Liver (tissue), 9 donors: Measurements from ENCODE around the gene WDR77. TPM values are rescaled to one million over a fixed set of nuclear protein-coding genes. Genes with fewer than 3 reads are reported as not detected.

Experiments used
- DNase-seq: peaks from one replicate; pipeline ENCODE4 v3.0.0-alpha.2; 2017; ENCODE audit warnings: low spot score
- H3K27ac ChIP-seq, 2 donors: one replicate each; pipeline ENCODE4 v1.7.0; 2013; ENCODE audit warnings: inconsistent platforms in 2 of 2, low read length in 2 of 2, control low read depth in 1 of 2, low read depth in 1 of 2, mild to moderate bottlenecking in 1 of 2
- H3K27me3 ChIP-seq, 4 donors: one replicate each; pipeline versions ENCODE4 v1.6.1 to v1.7.0; 2013; ENCODE audit warnings: low read length in 3 of 4, inconsistent platforms in 1 of 4, mild to moderate bottlenecking in 1 of 4, moderate library complexity in 1 of 4; ENCODE audit not compliant: control insufficient read depth in 4 of 4, insufficient read depth in 4 of 4
- H3K36me3 ChIP-seq, 4 donors: one replicate each; pipeline versions ENCODE4 v1.6.1 to v1.7.0; 2013; ENCODE audit warnings: low read length in 3 of 4, mild to moderate bottlenecking in 3 of 4, low read depth in 1 of 4, moderate library complexity in 1 of 4; ENCODE audit not compliant: control insufficient read depth in 4 of 4, insufficient read depth in 3 of 4
- H3K4me1 ChIP-seq, 4 donors: one replicate each; pipeline versions ENCODE4 v1.6.1 to v1.7.0; 2013; ENCODE audit warnings: low read length in 3 of 4, mild to moderate bottlenecking in 3 of 4, moderate library complexity in 1 of 4; ENCODE audit not compliant: control insufficient read depth in 4 of 4, insufficient read depth in 4 of 4
- H3K4me3 ChIP-seq, 3 donors: one replicate each; pipeline versions ENCODE4 v1.6.1 to v1.7.0; 2013; ENCODE audit warnings: low read length in 3 of 3, control low read depth in 1 of 3, low read depth in 1 of 3, mild to moderate bottlenecking in 1 of 3
- H3K9ac ChIP-seq, 2 donors: one replicate each; pipeline ENCODE4 v1.7.0; 2013; ENCODE audit warnings: low read length in 2 of 2, mild to moderate bottlenecking in 2 of 2, moderate library complexity in 2 of 2, control low read depth in 1 of 2, low read depth in 1 of 2
- H3K9me3 ChIP-seq, 4 donors: one replicate each; pipeline versions ENCODE4 v1.6.1 to v1.7.0; 2013; ENCODE audit warnings: low read length in 3 of 4; ENCODE audit not compliant: control insufficient read depth in 4 of 4
- ATF3 ChIP-seq: IDR thresholded peaks from 2 replicates; pipeline ENCODE4 v1.6.1; 2016; ENCODE audit warnings: antibody characterized with exemption
- CTCF ChIP-seq: fragments of 150-350 bp; IDR thresholded peaks from 2 replicates; pipeline ENCODE4 v1.5.1; 2017; ENCODE audit warnings: improper control_type of control experiment, low read depth, low read length; ENCODE audit not compliant: missing input control
- EGR1 ChIP-seq, 2 donors: IDR thresholded peaks; 2 replicates each; pipeline ENCODE4 v1.6.1; 2016 to 2018; ENCODE audit warnings: antibody characterized with exemption in 2 of 2, low read depth in 2 of 2
- FOXA1 ChIP-seq: IDR thresholded peaks from 2 replicates; pipeline ENCODE4 v1.6.1; 2016; ENCODE audit warnings: antibody characterized with exemption
- FOXA2 ChIP-seq: IDR thresholded peaks from 2 replicates; pipeline ENCODE4 v1.6.1; 2016; ENCODE audit warnings: antibody characterized with exemption
- GABPA ChIP-seq, 2 donors: IDR thresholded peaks in 1 of 2; conservative IDR thresholded peaks in 1 of 2; 2 replicates each; pipeline ENCODE4 v1.6.1; 2016; ENCODE audit warnings: antibody characterized with exemption in 2 of 2, mild to moderate bottlenecking in 1 of 2, moderate library complexity in 1 of 2
- HNF4A ChIP-seq, 2 donors: conservative IDR thresholded peaks; 2 replicates each; pipeline ENCODE4 v1.6.1; 2016; ENCODE audit warnings: antibody characterized with exemption in 2 of 2, mild to moderate bottlenecking in 2 of 2
- HNF4G ChIP-seq: IDR thresholded peaks from 2 replicates; pipeline ENCODE4 v1.6.1; 2016; ENCODE audit warnings: antibody characterized with exemption
- MAX ChIP-seq: IDR thresholded peaks from 2 replicates; pipeline ENCODE4 v1.6.1; 2016; ENCODE audit warnings: antibody characterized with exemption
- NR2F2 ChIP-seq: IDR thresholded peaks from 2 replicates; pipeline ENCODE4 v1.6.1; 2016; ENCODE audit warnings: antibody characterized with exemption
- RAD21 ChIP-seq, 2 donors: IDR thresholded peaks; 2 replicates each; pipeline ENCODE4 v1.6.1; 2016; ENCODE audit warnings: antibody characterized with exemption in 2 of 2, mild to moderate bottlenecking in 2 of 2
- REST ChIP-seq: IDR thresholded peaks from 2 replicates; pipeline ENCODE4 v1.6.1; 2016; ENCODE audit warnings: antibody characterized with exemption, mild to moderate bottlenecking
- RXRA ChIP-seq, 2 donors: IDR thresholded peaks; 2 replicates each; pipeline ENCODE4 v1.6.1; 2017 to 2018; ENCODE audit warnings: antibody characterized with exemption in 2 of 2, mild to moderate bottlenecking in 1 of 2
- SP1 ChIP-seq: IDR thresholded peaks from 2 replicates; pipeline ENCODE4 v1.6.1; 2018; ENCODE audit warnings: antibody characterized with exemption, mild to moderate bottlenecking
- TAF1 ChIP-seq: conservative IDR thresholded peaks from 2 replicates; pipeline ENCODE4 v1.6.1; 2016; ENCODE audit warnings: antibody characterized with exemption, mild to moderate bottlenecking
- YY1 ChIP-seq: IDR thresholded peaks from 2 replicates; pipeline ENCODE4 v1.6.1; 2016; ENCODE audit warnings: antibody characterized with exemption, mild to moderate bottlenecking
- ZBTB33 ChIP-seq: IDR thresholded peaks from 2 replicates; pipeline ENCODE4 v1.6.1; 2016; ENCODE audit warnings: antibody characterized with exemption
- WGBS: extraction: QIAGEN DNeasy Blood & Tissue Kit; methylation state at CpG from one replicate; pipeline ENCODE4 v1.1.7; 2013; 5-methylcytosine and 5-hydroxymethylcytosine counted together
- polyA plus RNA-seq, 2 donors: library from polyadenylated mRNA; stranded (reverse) in 1 of 2; unstranded in 1 of 2; fragments of 200-250 nt in 1 of 2; fragments of >200 nt in 1 of 2; fragmentation: Nextera tagmentation in 1 of 2; extraction: Ambion mirVana in 1 of 2; gene quantifications; one replicate each; pipeline versions ENCODE4 v1.2.1 to v1.2.3, GENCODE V29; 2013 to 2015
- total RNA-seq, 2 donors: library from RNA; depleted of rRNA; stranded (reverse); fragments of >200 nt; gene quantifications; one replicate each; pipeline ENCODE4 v1.2.3, GENCODE V29; 2014
- donor health status: healthy.
- donor health status: healthy.
- donor health status: healthy.
- donor health status: healthy.
- donor health status: healthy.

The WDR77 gene
- total and polyA plus RNA-seq, 4 donors = 12.7 to 25.3 (median 19.9) TPM

GRCh38 chr1:111467865-111468716 is 19.0 kb upstream of the WDR77 start:
- no peaks in the 10 kb centered on the region for H3K27me3 ChIP-seq
- no peaks in the 10 kb centered on the region for H3K9me3 ChIP-seq
- H3K36me3 ChIP-seq = peaks cover 0 to 40% (median 22%) of the 10 kb centered on the region in 4 donors
- TF ChIP-seq CTCF (no peak), NR2F2 (no peak), ZBTB33 (no peak), FOXA1 (no peak), ATF3 (no peak), HNF4A (conservative IDR thresholded peaks at IDR 0.05) (no peak), RAD21 (IDR thresholded peaks at IDR 0.05) (no peak), EGR1 (IDR thresholded peaks at IDR 0.05; ENCODE audit: low read depth in 2 of 2) (no peak), RXRA (IDR thresholded peaks at IDR 0.05) (no peak), SP1 (no peak), GABPA (IDR thresholded peaks at IDR 0.05 in 1 of 2, conservative IDR thresholded peaks at IDR 0.05 in 1 of 2) (no peak)
- no peak overlapping the region for H3K9ac ChIP-seq
- no peak overlapping the region for H3K27ac ChIP-seq
- no peak for DNase-seq
- no peak overlapping the region for H3K4me3 ChIP-seq
- H3K4me1 ChIP-seq = no peaks in the 10 kb centered on the region
- 93% methylated on average over 2 of the region's 2 CpGs for WGBS

- H3K9me3 ChIP-seq = no peaks in the 10 kb centered on the region
- WGBS = 0% methylated on average over 1 of the region's 1 CpG
- no peak overlapping the region for H3K4me3 ChIP-seq
- no peaks in the 10 kb centered on the region for H3K4me1 ChIP-seq
- H3K36me3 ChIP-seq = peaks cover 3 to 44% (median 29%) of the 10 kb centered on the region in 4 donors
- no peak for DNase-seq
- no peaks in the 10 kb centered on the region for H3K27me3 ChIP-seq
- H3K9ac ChIP-seq = no peak overlapping the region
- no peak overlapping the region for H3K27ac ChIP-seq
- TF ChIP-seq HNF4G (no peak), HNF4A (conservative IDR thresholded peaks at IDR 0.05) (no peak), MAX (no peak), GABPA (IDR thresholded peaks at IDR 0.05 in 1 of 2, conservative IDR thresholded peaks at IDR 0.05 in 1 of 2) (no peak), RXRA (IDR thresholded peaks at IDR 0.05) (no peak), ATF3 (no peak), SP1 (no peak), CTCF (no peak), NR2F2 (no peak), ZBTB33 (no peak), YY1 (no peak), TAF1 (no peak), FOXA2 (no peak), EGR1 (IDR thresholded peaks at IDR 0.05; ENCODE audit: low read depth in 2 of 2) (no peak), REST (no peak)
These were observed 17.4 kb upstream of the WDR77 start for GRCh38 chr1:111466480-111466879.
